Retinal pigment epithelial cell (primary cell): ENCODE results near the gene BEX4.
"Not testable (repeated sequence)": the region's sequence is repeated elsewhere in the genome, so short reads cannot be mapped to it uniquely, and the experiment has no call there.

Experiments used
- DNase-seq: peaks from one replicate; pipeline ENCODE4 v3.0.0-alpha.2; 2010; ENCODE audit warnings: low read depth
- H3K4me3 ChIP-seq: 2 replicates; pipeline ENCODE4 v1.5.1; 2011; ENCODE audit warnings: mild to moderate bottlenecking, low read length, control low read depth, moderate library complexity
- CTCF ChIP-seq: conservative IDR thresholded peaks from 2 replicates; pipeline ENCODE4 v1.5.1; 2011; ENCODE audit warnings: low read depth, low read length, control low read depth, inconsistent platforms

The BEX4 gene

GRCh38 chrX:103187953-103188475 is 26.9 kb upstream of the BEX4 start:
- H3K4me3 ChIP-seq = no peak overlapping the region
- TF ChIP-seq CTCF = no peak
- peak; percentile 20 for DNase-seq

- H3K4me3 ChIP-seq = no peak overlapping the region
- no peak for TF ChIP-seq CTCF
- DNase-seq = no peak
Observed at GRCh38 chrX:103197721-103198306, 17.1 kb upstream of the BEX4 start.

GRCh38 chrX:103198668-103199067 is 16.2 kb upstream of the BEX4 start:
- not testable (repeated sequence) for DNase-seq, H3K4me3 ChIP-seq

- DNase-seq = no peak
Observed at GRCh38 chrX:103201041-103201440, 13.9 kb upstream of the BEX4 start.

GRCh38 chrX:103210056-103210455 is 4.9 kb upstream of the BEX4 start:
- H3K4me3 ChIP-seq = no peak overlapping the region
- DNase-seq = no peak
- TF ChIP-seq CTCF = no peak

More at GRCh38 chrX:103201041-103201440, 13.9 kb upstream of the BEX4 start:
- H3K4me3 ChIP-seq = no peak overlapping the region
- no peak for TF ChIP-seq CTCF

- no peak overlapping the region for H3K4me3 ChIP-seq
- TF ChIP-seq CTCF = peak; percentile 57
- no peak for DNase-seq
Observed at GRCh38 chrX:103211012-103211715, 3.7 kb upstream of the BEX4 start.

- TF ChIP-seq CTCF = no peak
- H3K4me3 ChIP-seq = no peak overlapping the region
- no peak for DNase-seq
Observed at GRCh38 chrX:103212749-103213457, 2.0 kb upstream of the BEX4 start.
